Endothelial cell of umbilical vein (primary cell): ENCODE data around the gene ACER3. TPM values are rescaled to one million over a fixed set of nuclear protein-coding genes. Genes with fewer than 3 reads are reported as not detected.
"Not testable (repeated sequence)": the region's sequence is repeated elsewhere in the genome, so short reads cannot be mapped to it uniquely, and the experiment has no call there.

Experiments used
- BruUV-seq: library from RNA; stranded (reverse); fragments of 400-500 nt; replicated peaks from 2 replicates; lab custom pipeline; 2021; lab: Mats Ljungman, UMichigan
- CTCF ChIA-PET: fragments of 300-600, 350-600 bp; sonication (Branson Sonifier 250); formaldehyde crosslinking; loops from one replicate; lab custom pipeline; 2021; ENCODE audit warnings: antibody characterized with exemption, inconsistent platforms; lab: Charles Lee
- POLR2A ChIA-PET: fragments of 300-600, 350-600 bp; sonication (Branson Sonifier 250); formaldehyde crosslinking; loops from one replicate; lab custom pipeline; 2021; ENCODE audit warnings: antibody characterized with exemption, inconsistent platforms; lab: Charles Lee
- DNase-seq: peaks from one replicate; pipeline ENCODE4 v3.0.0-alpha.2; 2011; ENCODE audit warnings: low read depth, low spot score
- FAIRE-seq: peaks from 2 replicates; lab custom pipeline; 2011; peaks lifted over from hg19 to GRCh38; lab: Jason Lieb, UNC
- H2AFZ ChIP-seq: 2 replicates; pipeline ENCODE4 v1.6.0; 2012; ENCODE audit warnings: low read depth, low read length, control low read depth, inconsistent platforms
- H3K27ac ChIP-seq: 2 replicates; pipeline ENCODE4 v1.5.1; 2011; ENCODE audit warnings: low read depth, mild to moderate bottlenecking, control low read depth, low read length, moderate library complexity; ENCODE audit not compliant: insufficient read depth
- H3K27me3 ChIP-seq, 2 experiments: 2 replicates each; pipeline versions ENCODE4 v1.6.0 to v1.6.1; 2011; ENCODE audit warnings: low read length in 2 of 2, mixed read lengths in 1 of 2; ENCODE audit not compliant: control insufficient read depth in 2 of 2, insufficient read depth in 2 of 2
- H3K36me3 ChIP-seq, 2 experiments: 2 replicates in 1 of 2; 3 replicates in 1 of 2; pipeline ENCODE4 v1.5.1; 2011; ENCODE audit warnings: low read length in 2 of 2, mild to moderate bottlenecking in 1 of 2, moderate library complexity in 1 of 2; ENCODE audit not compliant: control insufficient read depth in 2 of 2, insufficient read depth in 2 of 2; ENCODE audit errors: extremely low read depth in 1 of 2
- H3K4me1 ChIP-seq: 3 replicates; pipeline ENCODE4 v1.5.1; 2011; ENCODE audit warnings: mild to moderate bottlenecking, low read length; ENCODE audit not compliant: control insufficient read depth, insufficient read depth; ENCODE audit errors: extremely low read depth
- H3K4me2 ChIP-seq: 2 replicates; pipeline ENCODE4 v1.6.1; 2011; ENCODE audit warnings: low read length, control low read depth, mixed read lengths; ENCODE audit not compliant: insufficient read depth
- H3K4me3 ChIP-seq, 3 experiments: fragments of 200-600 bp in 1 of 3; sonication (generic), shearing (Covaris generic) in 1 of 3; replicated peaks in 1 of 3; 2 replicates each; pipeline ENCODE4 v1.5.1; 2011 to 2016; ENCODE audit warnings: control low read depth in 3 of 3, low read length in 3 of 3, mild to moderate bottlenecking in 2 of 3, inconsistent platforms in 1 of 3, low read depth in 1 of 3, moderate library complexity in 1 of 3; ENCODE audit not compliant: insufficient read depth in 1 of 3
- H3K79me2 ChIP-seq: 2 replicates; pipeline ENCODE4 v1.6.0; 2012; ENCODE audit warnings: low read length, inconsistent platforms; ENCODE audit not compliant: control insufficient read depth, insufficient read depth
- H3K9ac ChIP-seq: replicated peaks from 2 replicates; pipeline ENCODE3; 2011; ENCODE audit warnings: low read length, control low read depth; ENCODE audit not compliant: insufficient read depth; ENCODE audit errors: extremely low read depth
- H3K9me1 ChIP-seq: replicated peaks from 3 replicates; pipeline ENCODE4 v1.6.0; 2011; ENCODE audit warnings: mild to moderate bottlenecking, low read length; ENCODE audit not compliant: control insufficient read depth, insufficient read depth; ENCODE audit errors: extremely low read depth
- H3K9me3 ChIP-seq: replicated peaks from 2 replicates; pipeline ENCODE4 v1.5.1; 2012; ENCODE audit warnings: low read length, inconsistent platforms; ENCODE audit not compliant: control insufficient read depth, insufficient read depth
- H4K20me1 ChIP-seq: replicated peaks from 2 replicates; pipeline ENCODE3; 2011; ENCODE audit warnings: mild to moderate bottlenecking, low read length; ENCODE audit not compliant: control insufficient read depth, insufficient read depth; ENCODE audit errors: extremely low read depth
- EZH2 ChIP-seq: IDR thresholded peaks from 2 replicates; pipeline ENCODE4 v1.6.1; 2012; ENCODE audit warnings: borderline replicate concordance, low read depth, mild to moderate bottlenecking, moderate library complexity, low read length, inconsistent platforms; ENCODE audit not compliant: severe bottlenecking
- FOS ChIP-seq: IDR thresholded peaks from 2 replicates; pipeline ENCODE4 v1.6.1; 2011; ENCODE audit warnings: mild to moderate bottlenecking, low read length, moderate library complexity, borderline replicate concordance; ENCODE audit not compliant: insufficient read depth
- GATA2 ChIP-seq: IDR thresholded peaks from 2 replicates; pipeline ENCODE4 v1.7.0; 2011; ENCODE audit warnings: low read depth, mild to moderate bottlenecking, moderate library complexity, mixed read lengths, low read length; ENCODE audit not compliant: insufficient read length, insufficient read depth
- JUN ChIP-seq: IDR thresholded peaks from 2 replicates; pipeline ENCODE4 v1.6.1; 2011; ENCODE audit warnings: borderline replicate concordance, low read depth; ENCODE audit not compliant: insufficient read length, insufficient read depth
- MYC ChIP-seq: IDR thresholded peaks from one replicate; pipeline ENCODE4 v1.6.1; 2011; ENCODE audit warnings: mild to moderate bottlenecking, low read depth, low read length
- POLR2A ChIP-seq: IDR thresholded peaks from 2 replicates; pipeline ENCODE4 v1.6.1; 2012; ENCODE audit warnings: low read depth, mild to moderate bottlenecking, control low read depth, low read length
- POLR2AphosphoS5 ChIP-seq: IDR thresholded peaks from 2 replicates; pipeline ENCODE4 v1.6.1; 2012; ENCODE audit warnings: low read depth, mild to moderate bottlenecking, control low read depth, low read length, moderate library complexity; ENCODE audit not compliant: insufficient read depth
- dilution Hi-C: fragments of 300-500 bp; cut with MboI; formaldehyde crosslinking; loops from one replicate; pipeline ENCODE4 v1.15.0; 2019; ENCODE audit warnings: low sequenced_read_pairs; ENCODE audit not compliant: extremely low pct_ligation_motif_present
- intact Hi-C: fragments of 100-400 bp; cut with micrococcal nuclease; formaldehyde crosslinking; loops from one replicate; pipeline ENCODE4 v1.10.0; 2022
- polyA plus RNA-seq, 4 experiments: library from polyadenylated mRNA; depleted of rRNA in 3 of 4; stranded (reverse) in 3 of 4; unstranded in 1 of 4; fragments of >200 nt; gene quantifications; 2 replicates each; pipeline versions ENCODE4 v1.2.1 to v1.2.3, GENCODE V29; 2011 to 2012; ENCODE audit warnings: missing spikeins in 1 of 4
- total RNA-seq: library from RNA; stranded (reverse); gene quantifications from 2 replicates; pipeline ENCODE4 v1.2.3, GENCODE V29; 2021
- TF ChIP-seq, protein P1 (sequence below), 2 donors: IDR thresholded peaks; 1 replicate in 1 of 2; 2 replicates in 1 of 2; pipeline ENCODE4 v1.5.1; 2011; ENCODE audit warnings: low read length in 2 of 2, mild to moderate bottlenecking in 2 of 2, moderate library complexity in 2 of 2, control low read depth in 1 of 2, inconsistent platforms in 1 of 2, low read depth in 1 of 2; ENCODE audit not compliant: insufficient read depth in 1 of 2; ENCODE audit errors: extremely low read depth in 1 of 2
- TF ChIP-seq, protein P2 (sequence below): IDR thresholded peaks from 2 replicates; pipeline ENCODE4 v1.6.1; 2011; ENCODE audit not compliant: insufficient read depth, insufficient read length

The ACER3 gene
- total and polyA plus RNA-seq, 2 donors (not counting 3 experiments of a cell fraction or from before 2014, with no cell fraction given): 9.9 to 31.6 TPM

DNA sequence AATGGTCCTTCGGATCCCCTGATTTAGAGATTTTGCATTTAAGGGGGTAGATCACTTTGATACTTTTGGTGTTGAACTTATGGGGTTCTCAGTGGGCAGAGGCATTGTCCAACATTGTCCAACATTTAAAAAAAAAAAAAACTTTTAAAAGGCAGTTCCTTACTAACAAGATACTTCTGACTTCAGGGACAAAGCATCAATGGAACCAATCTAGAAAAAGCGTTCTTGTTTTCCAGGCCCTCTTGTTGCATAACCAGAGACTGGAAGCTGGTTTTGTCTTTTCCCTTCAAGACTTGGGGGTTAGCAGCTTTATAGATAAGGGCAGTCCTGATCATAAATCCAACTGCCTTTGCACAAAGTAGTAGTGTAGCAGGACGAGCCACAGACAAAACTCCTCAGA is 40.4 kb downstream of the ACER3 start:
- intact Hi-C loops: no loop called here
- Histone ChIP-seq H3K27ac (no peak overlapping the region), H3K4me3 (no peak overlapping the region), H2AFZ (no peak overlapping the region), H3K27me3 (no peaks in the 10 kb centered on the region), H3K9me1 (no peaks in the 10 kb centered on the region), H3K79me2 (peaks cover 2% of the 10 kb centered on the region), H3K4me1 (no peaks in the 10 kb centered on the region), H3K4me2 (no peak overlapping the region), H4K20me1 (peaks cover 2% of the 10 kb centered on the region), H3K9me3 (no peaks in the 10 kb centered on the region), H3K9ac (no peak overlapping the region), H3K36me3 (no peaks in the 10 kb centered on the region)
- dilution Hi-C loops: loop anchor here (25.0 kb wide), 1 partner anchor 89 kb away; no protein-coding TSS in a partner anchor
- BruUV-seq: no TSS peak
- TF ChIP-seq, protein P1, sequence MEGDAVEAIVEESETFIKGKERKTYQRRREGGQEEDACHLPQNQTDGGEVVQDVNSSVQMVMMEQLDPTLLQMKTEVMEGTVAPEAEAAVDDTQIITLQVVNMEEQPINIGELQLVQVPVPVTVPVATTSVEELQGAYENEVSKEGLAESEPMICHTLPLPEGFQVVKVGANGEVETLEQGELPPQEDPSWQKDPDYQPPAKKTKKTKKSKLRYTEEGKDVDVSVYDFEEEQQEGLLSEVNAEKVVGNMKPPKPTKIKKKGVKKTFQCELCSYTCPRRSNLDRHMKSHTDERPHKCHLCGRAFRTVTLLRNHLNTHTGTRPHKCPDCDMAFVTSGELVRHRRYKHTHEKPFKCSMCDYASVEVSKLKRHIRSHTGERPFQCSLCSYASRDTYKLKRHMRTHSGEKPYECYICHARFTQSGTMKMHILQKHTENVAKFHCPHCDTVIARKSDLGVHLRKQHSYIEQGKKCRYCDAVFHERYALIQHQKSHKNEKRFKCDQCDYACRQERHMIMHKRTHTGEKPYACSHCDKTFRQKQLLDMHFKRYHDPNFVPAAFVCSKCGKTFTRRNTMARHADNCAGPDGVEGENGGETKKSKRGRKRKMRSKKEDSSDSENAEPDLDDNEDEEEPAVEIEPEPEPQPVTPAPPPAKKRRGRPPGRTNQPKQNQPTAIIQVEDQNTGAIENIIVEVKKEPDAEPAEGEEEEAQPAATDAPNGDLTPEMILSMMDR (IDR thresholded peaks at IDR 0.05; ENCODE audit: extremely low read depth in 1 of 2, insufficient read depth in 1 of 2, low read depth in 1 of 2, low read length in 2 of 2): no peak
- TF ChIP-seq POLR2AphosphoS5 (no peak), MYC (no peak), FOS (no peak), JUN (no peak), POLR2A (no peak), GATA2 (no peak), EZH2 (no peak)
- TF ChIP-seq, protein P2, sequence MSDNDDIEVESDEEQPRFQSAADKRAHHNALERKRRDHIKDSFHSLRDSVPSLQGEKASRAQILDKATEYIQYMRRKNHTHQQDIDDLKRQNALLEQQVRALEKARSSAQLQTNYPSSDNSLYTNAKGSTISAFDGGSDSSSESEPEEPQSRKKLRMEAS: no peak
- POLR2A ChIA-PET: no interaction called here
- CTCF ChIA-PET: interaction anchor here (8.1 kb wide), 1 partner anchor 18 kb away, joined by 76 read pairs; no protein-coding TSS in a partner anchor
- no peak for DNase-seq
- FAIRE-seq: no peak

DNA sequence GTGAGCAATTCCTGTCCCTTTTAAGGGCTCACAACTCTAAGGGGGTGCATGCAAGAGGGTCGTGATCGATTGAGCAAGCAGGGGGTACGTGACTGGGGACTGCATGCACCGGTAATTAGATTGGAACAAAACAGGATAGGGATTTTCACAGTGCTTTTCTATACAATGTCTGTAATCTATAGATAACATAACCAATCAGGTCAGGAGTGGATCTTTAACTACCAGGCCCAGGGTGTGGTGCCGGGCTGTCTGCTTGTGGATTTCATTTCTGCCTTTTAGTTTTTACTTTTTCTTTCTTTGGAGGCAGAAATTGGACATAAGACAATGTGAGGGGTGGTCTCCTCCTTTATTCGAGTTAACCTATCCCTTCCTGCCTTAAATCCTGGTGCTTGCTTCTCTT is 40.9 kb downstream of the ACER3 start:
- POLR2A ChIA-PET, intact Hi-C loops, H3K27me3 ChIP-seq, H3K4me2 ChIP-seq, H3K79me2 ChIP-seq, H3K9me3 ChIP-seq, H3K9me1 ChIP-seq, H3K4me3 ChIP-seq, FAIRE-seq, BruUV-seq, H3K4me1 ChIP-seq, H3K27ac ChIP-seq, H3K9ac ChIP-seq, H2AFZ ChIP-seq, H4K20me1 ChIP-seq, DNase-seq, H3K36me3 ChIP-seq: not testable (repeated sequence)
- CTCF ChIA-PET: interaction anchor here (8.1 kb wide), 1 partner anchor 18 kb away, joined by 76 read pairs; no protein-coding TSS in a partner anchor
- dilution Hi-C loops: loop anchor here (25.0 kb wide), 1 partner anchor 89 kb away; no protein-coding TSS in a partner anchor
